TTC549 (cell line): Measurements from ENCODE around the gene SLC40A1.
"Not testable (repeated sequence)": the region's sequence is repeated elsewhere in the genome, so short reads cannot be mapped to it uniquely, and the experiment has no call there.

ENCODE experiments used
- FAIRE-seq: peaks from 2 replicates; lab custom pipeline; 2012; peaks lifted over from hg19 to GRCh38; lab: Jason Lieb, UNC

Gene SLC40A1

DNA sequence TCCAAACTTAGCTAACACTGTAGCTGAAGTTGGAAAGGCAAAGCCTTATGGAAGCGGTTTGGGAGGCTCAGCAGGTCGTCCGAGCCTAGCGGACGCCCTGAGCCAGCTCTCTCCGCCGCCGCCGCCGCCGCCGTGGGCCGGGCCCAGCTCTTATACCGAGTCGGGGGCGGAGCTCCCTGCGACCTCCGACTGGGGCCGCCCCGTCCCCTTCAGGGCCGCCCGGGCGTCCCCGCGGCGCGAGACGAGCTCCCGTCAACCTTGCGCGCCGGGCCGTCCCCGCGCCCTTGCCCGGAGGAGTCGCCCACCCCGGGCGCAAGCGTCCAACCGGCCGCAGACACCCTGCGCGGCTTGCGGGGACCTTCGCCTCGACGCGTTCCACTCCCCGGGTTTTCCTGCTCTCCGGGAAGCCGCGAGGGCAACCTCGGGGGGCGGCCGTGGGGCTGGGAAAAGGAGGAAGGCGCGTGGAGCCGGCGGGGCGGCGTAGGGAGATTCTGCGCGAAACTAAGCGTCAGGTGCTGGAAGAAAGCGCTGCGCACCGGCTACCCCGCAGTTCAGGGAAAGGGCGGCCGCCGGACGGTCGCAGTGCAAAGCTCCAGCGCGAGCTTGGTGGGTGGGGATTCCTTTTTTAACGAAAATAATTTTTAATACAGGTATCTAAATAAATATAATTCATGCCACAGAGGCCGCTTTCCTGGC is at the start of gene SLC40A1:
Gene SLC40A1, minus strand, starts transcription at position 129 of the 696 bp plus-strand sequence. CDS start 326 bp downstream, outside the sequence.
- no peak for FAIRE-seq

- no peak for FAIRE-seq
These were observed 49.2 kb upstream of the SLC40A1 start for GRCh38 chr2:189629531-189630453.

DNA sequence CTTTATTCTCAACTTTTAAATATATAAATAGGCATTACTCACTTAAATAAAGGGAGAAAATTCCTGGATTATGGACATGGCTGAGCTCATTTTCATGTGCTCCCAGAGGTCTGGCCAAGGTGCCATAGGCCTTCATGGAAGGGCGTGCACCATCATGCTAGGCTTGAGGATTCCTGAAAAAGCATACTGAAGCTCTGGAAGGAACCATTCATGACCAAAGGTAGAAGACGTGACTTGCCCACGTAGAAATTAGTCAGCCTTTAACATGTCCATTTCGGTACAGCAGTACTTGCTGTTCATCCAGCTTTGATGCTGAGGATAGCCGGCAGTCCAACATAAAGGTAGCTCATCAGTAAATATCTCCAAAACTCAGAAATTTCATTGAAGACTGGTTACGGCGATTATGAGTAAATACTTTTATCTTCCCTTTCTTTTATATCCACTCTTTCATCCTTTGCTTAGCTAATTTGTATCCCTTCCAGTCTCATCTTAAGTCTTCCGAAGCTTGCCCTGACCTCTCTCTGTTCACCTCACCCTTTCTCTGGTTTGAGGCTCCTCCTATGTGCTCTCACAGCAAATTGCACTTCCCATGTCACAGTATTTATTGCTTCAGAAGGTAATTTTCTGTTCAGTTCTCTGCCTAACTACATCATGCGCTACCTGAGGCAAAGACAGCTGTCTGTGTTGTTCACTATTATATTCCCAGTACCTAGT is 48.4 kb upstream of the SLC40A1 start:
- FAIRE-seq: no peak

DNA sequence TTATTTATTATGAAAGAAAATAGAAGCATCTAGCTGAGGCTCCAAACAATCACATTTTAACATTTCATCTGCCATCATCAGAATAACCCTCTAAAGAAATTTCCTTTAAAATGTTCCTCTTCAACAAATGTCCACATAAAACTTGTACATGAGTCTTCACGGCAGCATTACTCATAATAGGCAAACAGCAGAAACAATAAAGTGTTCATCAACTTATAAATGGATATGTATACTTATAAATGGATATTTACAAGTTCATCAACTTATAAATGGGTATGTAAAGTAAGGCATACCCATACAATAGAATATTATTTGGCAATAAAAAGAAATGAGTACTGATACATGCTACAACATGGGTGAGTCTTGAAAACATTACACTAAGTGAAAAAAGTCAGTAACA is 47.2 kb upstream of the SLC40A1 start:
- no peak for FAIRE-seq

- no peak for FAIRE-seq
These were observed 45.0 kb upstream of the SLC40A1 start for GRCh38 chr2:189625636-189626035.

DNA sequence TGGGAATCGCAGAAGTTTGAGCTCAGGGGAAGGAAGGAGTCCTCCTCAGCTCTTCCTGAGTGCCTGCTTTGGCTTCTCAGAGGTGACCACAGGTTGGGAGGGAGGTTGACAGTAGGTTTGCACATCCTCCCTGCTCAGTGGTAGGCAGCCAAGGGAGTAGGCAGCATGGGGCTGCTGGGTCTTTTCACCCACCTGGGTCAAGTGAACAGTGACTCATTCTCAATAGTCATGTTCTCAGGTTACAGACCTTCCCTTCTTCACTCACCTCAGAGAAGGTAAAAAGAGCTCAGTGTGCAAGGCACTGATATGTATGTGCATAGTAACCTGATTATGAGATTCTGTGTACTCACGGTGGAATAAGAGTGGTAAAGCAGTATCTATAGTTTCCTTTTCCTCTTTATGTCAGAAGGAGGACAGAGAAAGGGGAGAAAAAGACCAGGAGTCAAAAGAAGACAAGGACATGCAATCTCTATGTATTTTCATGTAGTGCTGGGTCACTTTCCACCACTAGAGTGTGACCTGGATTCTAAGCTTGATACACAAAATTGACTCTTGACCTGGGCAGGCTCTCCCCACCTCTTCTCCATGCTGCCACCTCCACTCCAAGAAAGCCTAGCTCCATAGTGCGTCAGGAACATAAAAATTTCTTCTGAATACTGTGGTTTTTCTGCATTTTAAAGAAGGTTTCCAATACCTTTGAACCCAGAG is 44.2 kb upstream of the SLC40A1 start:
- no peak for FAIRE-seq

DNA sequence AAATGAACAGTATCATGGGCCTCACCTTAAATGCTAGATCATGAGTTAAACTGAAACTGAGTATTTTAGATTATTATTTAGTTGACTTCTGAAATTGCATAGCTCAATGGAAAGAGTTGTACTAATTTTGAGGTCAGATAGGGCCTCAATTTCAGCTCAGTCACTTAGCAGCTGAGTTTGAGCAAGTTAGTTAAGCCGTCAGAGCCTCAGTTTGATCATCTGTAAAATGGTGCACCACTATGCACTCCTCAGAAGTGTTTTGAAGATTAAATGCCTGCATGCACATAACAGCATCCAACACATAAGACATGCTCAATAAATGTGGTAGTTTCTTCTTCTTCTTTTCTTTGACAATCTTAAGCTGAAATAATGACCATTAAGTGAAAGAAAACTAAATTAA is 42.5 kb upstream of the SLC40A1 start:
- no peak for FAIRE-seq

- FAIRE-seq: peak; percentile 29
These were observed 41.2 kb upstream of the SLC40A1 start for GRCh38 chr2:189621781-189622180.

DNA sequence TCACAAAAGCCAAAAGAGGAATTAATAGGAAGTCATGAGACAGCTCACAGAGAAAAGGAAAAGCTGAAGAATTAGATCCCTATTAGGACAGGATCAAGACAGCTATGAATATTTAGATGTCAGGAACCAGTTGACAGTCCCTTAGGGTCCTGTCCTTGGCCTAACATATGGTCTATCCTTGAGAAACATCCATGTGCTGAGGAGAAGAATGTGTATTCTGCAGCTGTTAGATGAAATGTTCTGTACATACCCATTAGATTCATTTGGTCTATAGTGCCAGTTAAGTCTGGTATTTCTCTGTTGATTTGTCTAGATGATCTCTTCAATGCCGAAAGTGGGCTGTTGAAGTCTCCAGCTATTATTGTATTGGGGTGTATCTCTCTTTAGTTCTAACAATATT is 37.6 kb upstream of the SLC40A1 start:
- FAIRE-seq: no peak

GRCh38 chr2:189614585-189614984 is 34.0 kb upstream of the SLC40A1 start:
- no peak for FAIRE-seq

- FAIRE-seq: peak; percentile 39
These were observed 33.2 kb upstream of the SLC40A1 start for GRCh38 chr2:189613650-189614420.

DNA sequence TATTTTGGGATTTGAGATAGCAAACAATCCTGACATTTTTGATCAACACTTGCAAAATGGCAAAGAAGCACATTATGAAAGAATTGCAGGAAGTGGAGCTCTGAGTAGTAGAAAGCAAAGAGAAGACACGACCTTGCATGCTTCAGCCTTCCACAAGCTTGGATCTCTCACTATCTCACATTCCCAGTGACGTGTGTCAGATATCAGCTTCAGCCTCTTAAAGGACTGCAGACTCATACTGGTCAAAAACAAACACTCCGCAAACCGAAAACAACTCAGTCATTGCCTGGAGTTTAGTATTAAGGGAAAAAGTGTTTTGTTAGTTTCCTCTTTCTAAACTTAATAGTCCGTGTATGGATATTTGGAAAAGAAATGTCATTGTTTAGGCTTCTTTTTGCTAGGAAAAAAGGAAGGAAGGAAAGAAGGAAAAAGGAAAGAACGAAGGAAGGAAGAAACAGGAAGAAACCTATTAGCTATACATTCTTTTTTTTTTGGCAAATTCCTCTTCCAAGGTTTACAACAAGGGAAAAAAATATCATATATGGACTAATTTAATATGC is 32.6 kb upstream of the SLC40A1 start:
- FAIRE-seq: peak; percentile 83

- no peak for FAIRE-seq
These were observed 30.1 kb upstream of the SLC40A1 start for GRCh38 chr2:189610700-189611099.

DNA sequence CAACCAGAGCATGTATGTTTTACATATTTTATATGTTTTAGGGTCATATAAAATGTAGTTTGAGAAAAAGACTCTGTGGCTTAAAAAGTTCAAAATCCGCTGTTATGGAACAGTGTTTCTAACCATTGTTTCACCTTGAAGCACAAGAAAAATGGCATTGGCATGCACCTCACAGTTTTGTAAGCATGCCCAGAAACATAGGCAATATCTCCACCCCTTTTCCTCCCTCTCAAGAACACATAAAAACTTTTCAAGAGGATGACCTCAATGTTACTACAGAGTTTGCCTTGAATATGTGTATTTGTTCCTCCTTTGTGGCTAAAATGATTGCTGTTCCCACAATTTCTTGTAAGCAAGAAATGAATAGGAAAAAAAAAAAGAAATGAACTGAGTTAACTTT is 29.3 kb upstream of the SLC40A1 start:
- no peak for FAIRE-seq

- no peak for FAIRE-seq
These were observed 28.8 kb upstream of the SLC40A1 start for GRCh38 chr2:189609423-189609816.

DNA sequence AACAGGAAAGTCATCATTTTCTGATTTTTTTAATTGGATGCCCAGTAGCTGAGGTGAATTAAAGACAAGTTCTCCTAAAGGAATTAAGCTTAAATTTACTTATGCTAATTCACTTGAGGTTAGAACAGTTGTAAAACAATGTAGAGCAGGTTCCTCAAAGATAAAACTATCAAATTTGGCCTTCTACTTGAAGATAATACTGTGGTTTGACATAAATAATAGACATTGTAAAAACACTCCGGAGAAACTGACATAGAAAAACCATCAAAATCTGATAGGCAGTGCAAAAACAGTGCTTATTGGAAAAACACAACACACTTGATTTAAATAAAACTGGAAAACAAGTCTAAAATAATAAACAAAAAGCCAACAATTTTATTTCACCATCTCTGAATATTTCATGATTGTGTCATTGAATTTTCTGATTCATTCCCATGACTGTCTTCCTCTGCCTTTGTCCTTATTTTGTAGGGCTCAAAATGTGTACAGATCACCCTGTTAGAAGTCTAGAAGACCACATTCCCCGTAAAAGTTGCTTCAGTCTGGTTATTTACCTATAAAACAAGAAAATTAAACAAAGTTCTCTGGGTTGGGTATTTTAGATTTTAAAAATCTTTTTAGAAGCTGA is 28.3 kb upstream of the SLC40A1 start:
- FAIRE-seq: no peak

- no peak for FAIRE-seq
These were observed 27.6 kb upstream of the SLC40A1 start for GRCh38 chr2:189608170-189608569.

GRCh38 chr2:189602233-189602632 is 21.6 kb upstream of the SLC40A1 start:
- no peak for FAIRE-seq

DNA sequence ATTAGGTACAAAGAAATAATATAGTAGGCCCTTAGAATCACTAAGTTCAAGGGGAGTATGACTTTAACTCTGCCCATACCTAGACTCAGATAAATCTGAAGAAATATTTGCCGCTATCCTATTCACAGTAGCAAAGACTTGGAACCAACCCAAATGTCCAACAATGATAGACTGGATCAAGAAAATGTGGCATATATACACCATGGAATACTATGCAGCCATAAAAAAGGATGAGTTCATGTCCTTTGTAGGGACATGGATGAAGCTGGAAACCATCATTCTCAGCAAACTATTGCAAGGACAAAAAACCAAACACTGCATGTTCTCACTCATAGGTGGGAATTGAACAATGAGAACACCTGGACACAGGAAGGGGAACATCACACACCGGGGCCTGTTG is 21.1 kb upstream of the SLC40A1 start:
- FAIRE-seq: not testable (repeated sequence)

- no peak for FAIRE-seq
These were observed 20.5 kb upstream of the SLC40A1 start for GRCh38 chr2:189601043-189601442.

DNA sequence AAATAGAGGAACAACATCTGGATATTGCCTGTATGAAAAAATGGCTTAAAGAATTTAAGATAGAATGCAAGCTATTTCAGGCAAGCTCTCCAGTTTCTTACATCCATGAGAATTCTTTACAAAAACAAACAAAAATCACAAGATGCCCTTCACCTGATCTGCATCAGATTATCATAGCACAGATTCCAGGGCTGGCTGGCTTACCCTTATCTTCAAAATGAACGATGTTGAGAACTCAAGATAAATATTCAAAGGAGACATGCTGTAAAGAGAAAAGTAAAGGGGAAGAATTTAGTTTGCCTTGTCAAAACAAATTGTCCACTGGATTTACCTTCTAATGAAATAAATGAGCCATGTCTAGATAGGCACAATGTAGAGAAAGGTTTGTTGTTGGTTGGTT is 18.7 kb upstream of the SLC40A1 start:
- no peak for FAIRE-seq
